ENCODE results near the gene ZFPL1. TPM values are rescaled to one million over a fixed set of nuclear protein-coding genes. Genes with fewer than 3 reads are reported as not detected.

Gene ZFPL1
- total RNA-seq, 2 experiments from 2014 or later = 38.4 to 43.9 TPM

- Histone ChIP-seq H3K27ac (ENCODE audit: low read depth, low read length, poor library complexity, severe bottlenecking) (peak overlapping the region; percentile 98), H3K4me2 (ENCODE audit: low read length) (peak overlapping the region; percentile 99), H4K20me1 (ENCODE audit: insufficient read depth, low read length) (no peaks in the 10 kb centered on the region), H3K36me3 (ENCODE audit: insufficient read depth, low read length) (peaks cover 76% of the 10 kb centered on the region), H3K9me3 (ENCODE audit: low read length) (no peaks in the 10 kb centered on the region), H3K4me1 (ENCODE audit: insufficient read depth, low read length, poor library complexity, severe bottlenecking) (peaks cover 55% of the 10 kb centered on the region), H3K9me2 (ENCODE audit: insufficient read depth, low read length) (no peaks in the 10 kb centered on the region), H2AFZ (ENCODE audit: low read length) (no peak overlapping the region), H3K79me2 (ENCODE audit: insufficient read depth, low read depth, low read length) (peaks cover 56% of the 10 kb centered on the region), H3K4me3 (ENCODE audit: low read depth, low read length, poor library complexity, severe bottlenecking) (peak overlapping the region; percentile 98)
- ChIA-PET CTCF (ENCODE audit: unreplicated experiment) (interaction anchor here (0.5 to 0.9 kb wide), 2 partner anchors 282 to 416 kb away, joined by 3 to 5 read pairs; no protein-coding TSS in a partner anchor), POLR2A (interaction anchor here (1.0 to 6.1 kb wide), 9 partner anchors 10 to 51 kb away, joined by 3 to 47 read pairs (median 5); partner anchors contain the start of genes CAPN1, FAU, MRPL49 and TM7SF2)
- intact Hi-C loops (cut with micrococcal nuclease; ENCODE audit: unreplicated experiment) = loop anchor here (5.0 kb wide), 2 partner anchors 36 to 279 kb away; no protein-coding TSS in a partner anchor
- DNase-seq (ENCODE audit: low spot score) = no peak
- no TSS peak for BruUV-seq (replicated peaks)
- TF ChIP-seq, protein P1, sequence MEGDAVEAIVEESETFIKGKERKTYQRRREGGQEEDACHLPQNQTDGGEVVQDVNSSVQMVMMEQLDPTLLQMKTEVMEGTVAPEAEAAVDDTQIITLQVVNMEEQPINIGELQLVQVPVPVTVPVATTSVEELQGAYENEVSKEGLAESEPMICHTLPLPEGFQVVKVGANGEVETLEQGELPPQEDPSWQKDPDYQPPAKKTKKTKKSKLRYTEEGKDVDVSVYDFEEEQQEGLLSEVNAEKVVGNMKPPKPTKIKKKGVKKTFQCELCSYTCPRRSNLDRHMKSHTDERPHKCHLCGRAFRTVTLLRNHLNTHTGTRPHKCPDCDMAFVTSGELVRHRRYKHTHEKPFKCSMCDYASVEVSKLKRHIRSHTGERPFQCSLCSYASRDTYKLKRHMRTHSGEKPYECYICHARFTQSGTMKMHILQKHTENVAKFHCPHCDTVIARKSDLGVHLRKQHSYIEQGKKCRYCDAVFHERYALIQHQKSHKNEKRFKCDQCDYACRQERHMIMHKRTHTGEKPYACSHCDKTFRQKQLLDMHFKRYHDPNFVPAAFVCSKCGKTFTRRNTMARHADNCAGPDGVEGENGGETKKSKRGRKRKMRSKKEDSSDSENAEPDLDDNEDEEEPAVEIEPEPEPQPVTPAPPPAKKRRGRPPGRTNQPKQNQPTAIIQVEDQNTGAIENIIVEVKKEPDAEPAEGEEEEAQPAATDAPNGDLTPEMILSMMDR (conservative IDR thresholded peaks at IDR 0.05; ENCODE audit: low read length) = no peak
- no peak for TF ChIP-seq EZH2phosphoT487 (IDR thresholded peaks at IDR 0.05; ENCODE audit: borderline replicate concordance, low read depth, low read length)
Measured at GRCh38 chr11:65131417-65131776, 47.4 kb downstream of the ZFPL1 start.

- Histone ChIP-seq H3K36me3 (ENCODE audit: insufficient read depth, low read length) (peaks cover 71% of the 10 kb centered on the region), H3K9me2 (ENCODE audit: insufficient read depth, low read length) (no peaks in the 10 kb centered on the region), H2AFZ (ENCODE audit: low read length) (no peak overlapping the region), H3K4me1 (ENCODE audit: insufficient read depth, low read length, poor library complexity, severe bottlenecking) (peaks cover 59% of the 10 kb centered on the region), H3K79me2 (ENCODE audit: insufficient read depth, low read depth, low read length) (peaks cover 56% of the 10 kb centered on the region), H3K4me2 (ENCODE audit: low read length) (peak overlapping the region; percentile 99), H3K4me3 (ENCODE audit: low read depth, low read length, poor library complexity, severe bottlenecking) (peak overlapping the region; percentile 98), H4K20me1 (ENCODE audit: insufficient read depth, low read length) (no peaks in the 10 kb centered on the region), H3K9me3 (ENCODE audit: low read length) (no peaks in the 10 kb centered on the region), H3K27ac (ENCODE audit: low read depth, low read length, poor library complexity, severe bottlenecking) (peak overlapping the region; percentile 98)
- CTCF ChIA-PET (ENCODE audit: unreplicated experiment) = interaction anchor here (0.9 kb wide), 1 partner anchor 283 kb away, joined by 5 read pairs; no protein-coding TSS in a partner anchor
- no TSS peak for BruUV-seq (replicated peaks)
- intact Hi-C loops (cut with micrococcal nuclease; ENCODE audit: unreplicated experiment) = loop anchor here (1.0 to 5.0 kb wide), 5 partner anchors 10 to 280 kb away; partner anchors contain the start of genes CAPN1, FAU, MRPL49 and ZNHIT2
- POLR2A ChIA-PET = interaction anchor here (0.6 to 6.1 kb wide), 10 partner anchors 10 to 63 kb away, joined by 3 to 47 read pairs (median 5); partner anchors contain the start of genes CAPN1, FAU, MRPL49 and TM7SF2
- TF ChIP-seq, protein P1 (conservative IDR thresholded peaks at IDR 0.05; ENCODE audit: low read length) = no peak
- no peak for TF ChIP-seq EZH2phosphoT487 (IDR thresholded peaks at IDR 0.05; ENCODE audit: borderline replicate concordance, low read depth, low read length)
- DNase-seq (ENCODE audit: low spot score) = no peak
Measured at GRCh38 chr11:65131895-65132237, 47.8 kb downstream of the ZFPL1 start.
